ENCODE data around the gene TLX1. TPM values are rescaled to one million over a fixed set of nuclear protein-coding genes. Genes with fewer than 3 reads are reported as not detected.
"Not testable (repeated sequence)": the region's sequence is repeated elsewhere in the genome, so short reads cannot be mapped to it uniquely, and the experiment has no call there.

TLX1 gene
- total RNA-seq, 1 donor = not detected

- no peak for DNase-seq (ENCODE audit: low read depth in 2 of 3, low spot score in 2 of 3)
Measured at GRCh38 chr10:101146392-101147251, 15.5 kb downstream of the TLX1 start.

GRCh38 chr10:101151395-101151794 is 20.3 kb downstream of the TLX1 start:
- DNase-seq (ENCODE audit: low read depth in 2 of 3, low spot score in 2 of 3) = no peak

GRCh38 chr10:101152316-101152715 is 21.2 kb downstream of the TLX1 start:
- DNase-seq (ENCODE audit: low read depth in 2 of 3, low spot score in 2 of 3) = no peak

- not testable (repeated sequence) for DNase-seq (ENCODE audit: low read depth in 2 of 3, low spot score in 2 of 3)
Measured at GRCh38 chr10:101154506-101154905, 23.4 kb downstream of the TLX1 start.

GRCh38 chr10:101155896-101156295 is 24.8 kb downstream of the TLX1 start:
- DNase-seq (ENCODE audit: low read depth in 2 of 3, low spot score in 2 of 3) = no peak

GRCh38 chr10:101157756-101158458 is 26.8 kb downstream of the TLX1 start:
- no peak for DNase-seq (ENCODE audit: low read depth in 2 of 3, low spot score in 2 of 3)

- no peak for DNase-seq (ENCODE audit: low read depth in 2 of 3, low spot score in 2 of 3)
Measured at GRCh38 chr10:101158459-101159058, 27.5 kb downstream of the TLX1 start.

GRCh38 chr10:101161494-101162299 is 30.6 kb downstream of the TLX1 start:
- DNase-seq (ENCODE audit: low read depth in 2 of 3, low spot score in 2 of 3) = peak; percentile 62 to 85 (median 71)

- no peak for DNase-seq (ENCODE audit: low read depth in 2 of 3, low spot score in 2 of 3)
Measured at GRCh38 chr10:101162677-101163076, 31.6 kb downstream of the TLX1 start.

GRCh38 chr10:101164020-101164419 is 32.9 kb downstream of the TLX1 start:
- no peak for DNase-seq (ENCODE audit: low read depth in 2 of 3, low spot score in 2 of 3)

GRCh38 chr10:101165736-101166135 is 34.6 kb downstream of the TLX1 start:
- no peak for DNase-seq (ENCODE audit: low read depth in 2 of 3, low spot score in 2 of 3)

GRCh38 chr10:101166430-101166829 is 35.3 kb downstream of the TLX1 start:
- no peak for DNase-seq (ENCODE audit: low read depth in 2 of 3, low spot score in 2 of 3)

GRCh38 chr10:101172741-101173140 is 41.6 kb downstream of the TLX1 start:
- no peak for DNase-seq (ENCODE audit: low read depth in 2 of 3, low spot score in 2 of 3)

- no peak for DNase-seq (ENCODE audit: low read depth in 2 of 3, low spot score in 2 of 3)
Measured at GRCh38 chr10:101174319-101174718, 43.2 kb downstream of the TLX1 start.

- no peak for DNase-seq (ENCODE audit: low read depth in 2 of 3, low spot score in 2 of 3)
Measured at GRCh38 chr10:101176577-101176976, 45.5 kb downstream of the TLX1 start.

GRCh38 chr10:101182936-101183335 is 51.8 kb downstream of the TLX1 start:
- no peak for DNase-seq (ENCODE audit: low read depth in 2 of 3, low spot score in 2 of 3)

- no peak for DNase-seq (ENCODE audit: low read depth in 2 of 3, low spot score in 2 of 3)
Measured at GRCh38 chr10:101183458-101184183, 52.5 kb downstream of the TLX1 start.
